B cell (primary cell): ENCODE data around the gene TMEM63A.

ENCODE experiments used
- CTCF ChIP-seq: fragments of 200-600 bp; IDR thresholded peaks from one replicate; pipeline ENCODE4 v1.8.0; 2022; ENCODE audit warnings: antibody characterized with exemption, mild to moderate bottlenecking
- EZH2 ChIP-seq: IDR thresholded peaks from 2 replicates; pipeline ENCODE4 v1.6.1; 2012; ENCODE audit warnings: borderline replicate concordance, low read depth, mild to moderate bottlenecking, moderate library complexity, low read length; ENCODE audit not compliant: insufficient read depth, poor library complexity, severe bottlenecking

- TF ChIP-seq CTCF: no peak
- TF ChIP-seq EZH2: no peak
These were observed 24.9 kb downstream of the TMEM63A start for GRCh38 chr1:225857256-225857655.
